GM18951 (cell line): ENCODE measurements around the gene SULT1E1.
"Not testable (repeated sequence)": the region's sequence is repeated elsewhere in the genome, so short reads cannot be mapped to it uniquely, and the experiment has no call there.

Experiments
- POLR2A ChIP-seq: IDR thresholded peaks from 4 replicates; pipeline ENCODE4 v1.6.1; 2011; ENCODE audit warnings: mild to moderate bottlenecking; ENCODE audit not compliant: insufficient read length, insufficient read depth; ENCODE audit errors: extremely low read depth
- in situ Hi-C: fragments of 300-500 bp; cut with MboI; formaldehyde crosslinking; loops from one replicate; pipeline ENCODE4 v1.12.0; 2022; ENCODE audit warnings: low sequenced_read_pairs, mixed read lengths, inconsistent platforms; ENCODE audit not compliant: unreplicated experiment

SULT1E1 gene

GRCh38 chr4:69831646-69832325, 28.2 kb downstream of the SULT1E1 start:
- in situ Hi-C loops: no loop called here
- TF ChIP-seq POLR2A: peak; percentile 43

- TF ChIP-seq POLR2A: no peak
Observed at GRCh38 chr4:69831270-69831627, 28.7 kb downstream of the SULT1E1 start.

GRCh38 chr4:69830560-69831269, 29.2 kb downstream of the SULT1E1 start:
- in situ Hi-C loops: no loop called here
- TF ChIP-seq POLR2A: no peak

More at GRCh38 chr4:69831270-69831627, 28.7 kb downstream of the SULT1E1 start:
- in situ Hi-C loops: no loop called here

GRCh38 chr4:69830192-69830559, 29.8 kb downstream of the SULT1E1 start:
- in situ Hi-C loops: no loop called here
- no peak for TF ChIP-seq POLR2A

GRCh38 chr4:69829678-69830077, 30.3 kb downstream of the SULT1E1 start:
- in situ Hi-C loops: no loop called here
- TF ChIP-seq POLR2A: no peak

- in situ Hi-C loops: no loop called here
- TF ChIP-seq POLR2A: no peak
Observed at GRCh38 chr4:69828828-69829227, 31.1 kb downstream of the SULT1E1 start.

GRCh38 chr4:69825056-69825455, 34.9 kb downstream of the SULT1E1 start:
- in situ Hi-C loops: not testable (repeated sequence)

- TF ChIP-seq POLR2A: no peak
- in situ Hi-C loops: no loop called here
Observed at GRCh38 chr4:69823481-69824186, 36.3 kb downstream of the SULT1E1 start.

- in situ Hi-C loops: no loop called here
- TF ChIP-seq POLR2A: no peak
Observed at GRCh38 chr4:69823048-69823447, 36.9 kb downstream of the SULT1E1 start.

GRCh38 chr4:69822198-69822597, 37.7 kb downstream of the SULT1E1 start:
- in situ Hi-C loops: no loop called here
- TF ChIP-seq POLR2A: no peak

- in situ Hi-C loops: no loop called here
- no peak for TF ChIP-seq POLR2A
Observed at GRCh38 chr4:69818060-69818639, 41.8 kb downstream of the SULT1E1 start.

GRCh38 chr4:69816236-69816635, 43.7 kb downstream of the SULT1E1 start:
- TF ChIP-seq POLR2A: no peak
- in situ Hi-C loops: no loop called here

GRCh38 chr4:69813628-69814027, 46.3 kb downstream of the SULT1E1 start:
- in situ Hi-C loops: no loop called here
- no peak for TF ChIP-seq POLR2A

- in situ Hi-C loops: no loop called here
- TF ChIP-seq POLR2A: no peak
Observed at GRCh38 chr4:69811166-69811565, 48.8 kb downstream of the SULT1E1 start.

- TF ChIP-seq POLR2A: no peak
- in situ Hi-C loops: no loop called here
Observed at GRCh38 chr4:69800599-69800998, 59.3 kb downstream of the SULT1E1 start.
